NCI-H82 treated with DMSO at 0.1 percent for 48 hours (cell line): ENCODE data around the gene SLC6A6.

ENCODE experiments used
- DNase-seq: peaks from one replicate; lab custom pipeline; 2025; ENCODE audit not compliant: unreplicated experiment; lab: John Stamatoyannopoulos, UW

Gene SLC6A6

GRCh38 chr3:14451844-14452739 lies 49.7 kb downstream of the SLC6A6 start:
- DNase-seq = no peak

DNA sequence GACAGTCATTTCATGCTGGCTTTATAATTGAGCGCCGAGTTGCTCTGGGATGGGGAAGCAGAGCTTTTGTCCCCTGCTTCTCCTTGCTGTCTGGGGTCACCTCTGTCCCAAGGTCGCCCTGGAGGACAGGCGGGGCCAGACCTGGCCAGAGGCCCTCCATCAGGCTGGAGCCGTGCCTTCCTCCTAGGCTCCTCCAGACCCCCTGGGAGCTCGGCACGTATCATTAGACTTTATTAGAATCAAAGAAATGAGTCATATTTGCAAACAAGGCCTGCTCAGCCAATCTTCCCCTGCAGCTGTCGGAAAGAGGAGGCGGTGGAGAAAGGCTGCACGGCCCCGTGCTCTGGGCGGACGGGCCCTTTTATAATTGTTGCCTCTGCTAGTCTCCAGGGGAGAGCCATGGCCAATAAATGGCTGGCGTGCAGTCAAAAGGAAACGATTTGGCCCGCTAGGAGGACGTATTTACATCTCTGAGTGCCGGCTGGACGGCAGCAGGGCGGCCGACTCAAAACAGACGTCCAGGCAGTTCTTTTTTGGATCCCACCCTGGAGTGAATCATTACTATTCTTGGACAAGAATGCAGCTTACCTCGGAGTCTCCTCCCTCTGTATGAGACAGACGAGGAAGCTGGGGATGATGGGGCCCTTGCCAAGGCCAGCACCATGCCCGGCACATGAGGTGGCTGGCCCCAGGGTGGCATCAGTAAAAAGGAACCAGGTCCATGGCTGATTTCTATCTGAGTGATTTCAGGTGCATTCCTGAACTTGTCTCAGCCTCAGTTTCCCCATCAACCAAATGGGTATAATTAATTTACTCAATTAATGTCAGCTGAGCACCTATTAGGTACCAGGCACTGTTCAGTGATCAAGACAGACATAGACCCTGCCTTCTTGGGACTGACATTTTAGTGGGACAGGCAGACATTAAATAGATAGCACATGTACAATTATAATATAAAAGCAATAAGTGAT lies 50.6 kb downstream of the SLC6A6 start:
- DNase-seq = no peak

GRCh38 chr3:14453876-14454638 lies 51.7 kb downstream of the SLC6A6 start:
- DNase-seq = no peak

DNA sequence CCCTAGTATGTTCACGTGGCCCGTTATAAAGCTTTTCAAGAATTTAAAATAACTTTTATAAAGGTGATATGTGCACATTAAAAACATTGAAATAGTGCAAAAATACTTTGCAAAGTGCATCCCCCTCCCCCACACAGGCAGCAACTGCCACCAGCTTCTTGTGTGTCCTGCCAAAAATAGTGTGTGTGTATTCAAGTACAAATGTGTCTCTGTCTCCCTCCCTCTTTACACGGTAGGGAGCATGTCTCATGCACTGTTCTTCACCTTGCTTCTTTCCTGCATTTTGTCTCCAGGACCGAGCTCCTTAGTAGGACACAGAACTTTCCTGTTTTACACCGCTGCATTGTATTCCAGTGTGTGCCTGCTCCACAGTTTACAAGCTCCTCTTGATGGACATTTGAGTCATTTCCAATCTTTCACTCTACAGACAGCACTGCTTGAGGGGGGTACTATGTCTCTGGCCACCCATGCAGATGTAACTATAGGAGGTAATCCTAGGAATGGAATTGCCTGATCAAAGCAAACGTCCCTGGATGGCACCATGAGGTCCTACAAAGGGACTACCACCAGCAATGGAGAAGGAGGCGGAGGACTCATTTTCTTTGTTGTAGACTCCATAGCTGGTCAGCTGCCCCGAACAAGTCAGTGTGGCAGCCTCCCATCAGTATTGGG lies 52.4 kb downstream of the SLC6A6 start:
- no peak for DNase-seq

DNA sequence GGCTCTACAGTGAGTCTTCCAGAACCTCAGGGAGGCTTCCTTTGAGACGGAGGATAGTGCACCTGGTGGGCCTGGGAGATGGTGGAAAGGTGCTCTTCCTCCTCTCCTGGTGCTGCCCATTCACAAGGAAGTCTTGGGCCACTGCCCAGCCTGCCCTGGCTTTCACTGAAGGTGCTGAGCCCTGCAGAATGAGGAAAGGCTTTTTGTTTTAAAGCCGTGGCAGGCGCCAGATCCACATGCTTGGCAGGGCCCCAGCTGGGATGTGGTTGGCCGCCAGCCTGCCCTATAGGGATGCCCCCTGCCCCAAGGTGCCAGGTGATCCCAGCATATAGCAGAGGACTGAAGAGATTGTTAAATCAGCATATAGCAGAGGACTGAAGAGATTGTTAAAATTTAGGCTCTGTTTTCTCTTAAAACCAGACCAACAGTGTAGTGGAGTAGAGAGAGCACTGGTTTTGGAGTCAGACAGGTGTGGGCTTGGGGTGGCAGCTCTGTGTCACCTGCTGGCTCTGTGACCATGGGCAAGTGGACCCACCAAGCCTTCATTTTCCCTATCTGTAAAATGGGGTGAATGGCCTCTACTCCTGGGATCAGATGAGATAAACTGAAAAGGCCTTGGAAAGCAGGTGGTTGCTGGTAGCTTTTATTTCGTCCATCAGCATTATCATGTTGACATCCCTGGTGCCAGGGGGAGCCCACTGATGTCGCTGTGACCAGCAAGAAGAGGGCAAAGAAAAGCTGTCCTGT lies 53.3 kb downstream of the SLC6A6 start:
- no peak for DNase-seq

- no peak for DNase-seq
Observed at GRCh38 chr3:14456794-14457193, 54.4 kb downstream of the SLC6A6 start.

GRCh38 chr3:14457481-14457880 lies 55.1 kb downstream of the SLC6A6 start:
- DNase-seq = no peak

- DNase-seq = peak; percentile 68
Observed at GRCh38 chr3:14457999-14458398, 55.6 kb downstream of the SLC6A6 start.

DNA sequence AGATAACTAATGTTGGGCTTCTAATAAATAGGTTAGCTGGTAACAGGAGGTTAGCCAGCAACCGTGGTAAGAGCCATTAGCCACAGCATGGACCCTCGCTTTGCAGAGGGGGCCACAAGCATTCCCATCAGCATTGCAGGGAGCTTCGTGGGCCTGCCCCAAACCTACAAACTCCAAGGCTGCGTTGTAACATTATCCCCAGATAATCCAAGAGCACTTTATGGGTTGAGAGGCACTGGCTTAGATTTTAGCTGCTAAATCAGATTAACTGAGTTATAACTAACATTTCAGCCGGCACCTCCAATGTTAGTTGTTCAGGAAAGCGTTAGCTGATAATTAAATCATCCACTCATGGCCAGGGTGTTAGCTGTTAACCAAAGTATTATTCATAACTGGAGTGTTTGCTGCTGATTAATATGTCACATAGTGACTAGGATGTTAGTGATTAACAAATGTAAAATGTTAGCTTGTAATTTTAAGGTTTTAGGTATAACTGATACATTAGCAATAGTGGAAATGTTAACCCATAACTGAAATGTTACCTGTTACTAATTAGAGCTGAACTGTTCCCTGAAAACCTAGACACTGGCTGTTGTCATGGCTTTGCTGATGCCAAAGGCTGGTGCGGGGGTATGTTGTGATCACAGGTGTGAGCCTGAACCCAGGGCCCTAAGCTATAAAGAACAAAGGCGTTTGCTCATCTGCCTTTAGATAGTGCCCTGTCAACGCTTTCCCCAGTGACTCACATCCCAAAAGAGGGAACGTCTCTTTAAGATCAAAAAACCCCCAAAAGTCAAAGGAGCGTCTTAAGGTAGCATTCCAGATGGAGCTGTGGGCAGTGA lies 56.2 kb downstream of the SLC6A6 start:
- peak; percentile 83 for DNase-seq

DNA sequence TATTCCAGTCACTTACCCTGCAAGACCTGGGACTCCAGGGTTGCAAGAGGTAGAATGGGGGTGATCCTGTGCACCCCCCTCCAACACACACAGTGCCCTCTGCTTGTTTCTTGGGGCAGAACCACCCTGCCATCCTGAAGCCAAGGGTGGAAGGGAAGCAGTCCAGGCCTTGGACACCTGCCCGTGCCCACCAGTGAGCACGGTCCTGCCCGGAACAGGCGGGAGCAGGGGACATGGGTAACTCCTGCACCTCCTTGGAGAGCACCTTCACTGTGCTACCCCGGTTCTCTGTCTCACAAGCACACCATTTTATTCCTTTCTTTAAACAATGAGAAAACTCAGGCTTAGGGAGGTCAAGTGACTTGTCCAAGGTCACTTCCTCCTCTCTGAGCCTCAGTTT lies 57.0 kb downstream of the SLC6A6 start:
- DNase-seq = no peak

GRCh38 chr3:14459787-14460186 lies 57.4 kb downstream of the SLC6A6 start:
- no peak for DNase-seq

- DNase-seq = no peak
Observed at GRCh38 chr3:14460342-14461005, 58.1 kb downstream of the SLC6A6 start.

DNA sequence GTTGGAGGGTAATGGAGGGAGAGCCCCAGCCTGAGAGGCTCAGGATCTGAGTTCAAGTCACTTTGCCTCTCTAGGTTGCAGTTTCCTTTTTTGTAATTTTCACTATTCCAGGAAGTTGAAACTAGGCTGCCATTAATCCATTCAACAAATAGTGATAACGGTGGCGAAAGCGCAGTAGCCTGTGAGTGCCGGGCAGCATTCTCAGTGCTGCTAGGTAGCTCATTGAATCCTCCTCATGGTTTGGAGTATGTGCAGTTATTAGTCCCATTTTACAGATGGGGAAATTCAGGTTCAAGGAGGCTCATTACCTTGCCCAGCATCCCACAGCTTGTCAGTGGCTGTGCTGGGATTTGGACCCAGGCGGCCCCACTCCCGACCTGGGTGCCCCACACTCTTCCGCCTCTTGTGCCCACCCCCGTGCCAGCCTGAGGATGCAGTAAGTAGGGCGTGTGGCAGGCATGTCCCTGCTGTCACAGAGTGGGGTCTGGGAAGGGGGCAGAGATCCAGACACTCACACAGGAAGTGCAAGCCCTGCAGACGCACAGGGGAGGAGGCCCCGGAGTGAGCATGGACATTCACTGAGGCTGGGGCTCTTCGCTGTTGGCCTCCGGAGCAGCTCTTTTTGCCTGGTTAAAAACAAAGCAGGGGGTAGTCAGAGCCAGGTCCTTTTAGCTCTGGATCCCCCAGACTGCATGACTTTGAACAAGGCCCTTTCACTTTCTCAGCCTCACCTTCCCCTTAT lies 58.8 kb downstream of the SLC6A6 start:
- DNase-seq = no peak

DNA sequence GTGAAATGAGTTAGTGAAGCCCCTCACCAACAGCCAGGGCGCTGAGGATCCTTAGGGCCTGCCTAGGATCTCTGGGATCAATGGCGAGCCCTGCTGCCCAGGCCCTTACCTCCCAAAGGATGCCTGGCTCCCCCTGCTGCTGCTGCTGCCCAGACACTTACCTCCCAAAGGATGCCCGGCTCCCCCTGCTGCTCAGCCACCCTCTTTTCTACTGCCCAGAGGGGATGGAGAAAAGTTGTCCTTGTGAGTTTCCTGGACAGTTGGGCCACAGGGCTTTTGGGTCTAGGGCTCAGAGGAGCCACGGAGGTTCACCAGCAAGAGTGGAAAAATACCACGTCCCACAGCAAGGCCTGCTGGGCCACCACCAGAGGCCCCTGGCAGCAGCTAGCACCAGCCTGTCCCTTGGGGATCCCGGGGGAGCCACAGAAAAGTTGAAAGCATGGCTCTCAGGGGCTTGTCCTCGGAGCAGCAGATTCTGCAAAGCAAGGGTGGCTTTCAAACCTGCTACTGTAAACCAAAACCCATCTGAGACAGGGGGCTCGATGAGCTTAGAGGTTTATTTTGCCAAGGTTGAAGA lies 59.4 kb downstream of the SLC6A6 start:
- DNase-seq = no peak

DNA sequence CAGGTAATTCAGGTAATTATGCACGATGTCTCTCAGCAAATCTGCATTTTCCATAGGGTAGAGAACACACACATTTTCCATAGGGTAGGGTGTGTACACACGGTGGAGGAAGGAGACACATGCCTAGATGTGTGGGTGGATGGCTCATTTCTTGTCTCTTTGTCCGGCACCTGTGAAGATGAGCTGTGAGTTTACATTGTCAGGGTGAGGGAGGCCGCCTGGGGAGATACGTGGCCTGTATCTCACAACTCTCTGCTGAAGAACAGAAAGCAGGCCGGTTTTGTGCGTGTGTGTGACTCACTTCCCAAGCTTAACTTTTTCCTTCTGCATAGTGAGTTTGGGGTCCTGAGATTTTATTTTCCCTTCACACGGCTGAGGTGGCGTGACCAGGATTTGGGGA lies 60.3 kb downstream of the SLC6A6 start:
- DNase-seq = no peak

GRCh38 chr3:14463330-14464140 lies 61.1 kb downstream of the SLC6A6 start:
- no peak for DNase-seq

- no peak for DNase-seq
Observed at GRCh38 chr3:14464141-14464465, 61.7 kb downstream of the SLC6A6 start.
